ENCODE data around the gene FOXL3. TPM values are rescaled to one million over a fixed set of nuclear protein-coding genes. Genes with fewer than 3 reads are reported as not detected.

The FOXL3 gene
- polyA plus RNA-seq, 3 donors: not detected

DNA sequence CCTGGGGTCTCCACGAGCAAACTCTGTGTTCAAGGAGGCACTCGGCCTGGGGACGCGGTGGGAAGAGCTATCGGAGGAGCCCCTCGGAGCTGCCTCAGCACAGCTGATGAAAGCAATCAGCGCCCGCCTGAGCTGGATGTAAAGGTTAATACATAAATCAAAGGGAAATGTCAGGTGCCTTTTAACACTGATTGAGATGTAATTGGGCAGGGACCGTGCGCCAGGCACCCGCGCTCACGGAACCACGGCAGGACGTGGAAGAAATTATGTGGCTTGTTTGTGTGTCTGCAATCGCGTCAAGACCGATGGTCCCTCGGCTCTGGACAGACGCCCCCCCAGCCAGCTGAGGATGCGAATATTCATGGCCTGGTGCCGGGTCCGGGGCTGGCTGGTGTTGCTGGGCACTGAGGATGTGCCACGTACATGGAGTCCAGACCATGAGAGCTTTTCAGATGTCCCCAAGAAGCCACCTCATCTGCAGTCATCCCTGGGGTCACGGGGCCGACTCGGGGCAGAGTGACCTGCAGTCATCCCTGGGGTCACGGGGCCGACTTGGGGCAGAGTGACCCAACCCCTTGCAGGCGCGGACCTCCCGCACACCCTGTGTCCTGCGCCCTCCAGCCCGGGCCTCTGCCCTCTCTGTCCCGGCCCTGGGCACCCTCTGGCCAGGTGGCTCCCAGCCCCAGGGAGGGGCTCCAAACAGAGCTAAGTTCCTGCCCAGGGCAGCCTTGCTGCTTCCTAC, 15.6 kb downstream of the FOXL3 start:
- no peak overlapping the region for H3K4me3 Mint-ChIP-seq
- Histone ChIP-seq H3K36me3 (replicated peaks in 1 of 2; ENCODE audit: control insufficient read depth in 1 of 2, insufficient read depth in 2 of 2, low read length in 2 of 2) (no peaks in the 10 kb centered on the region), H3K79me2 (ENCODE audit: insufficient read depth, low read length) (no peaks in the 10 kb centered on the region), H3K27me3 (ENCODE audit: control insufficient read depth in 2 of 2, insufficient read depth in 2 of 2, low read length in 2 of 2) (no peaks in the 10 kb centered on the region), H4K20me1 (ENCODE audit: insufficient read depth, low read length) (no peaks in the 10 kb centered on the region), H3K4me2 (replicated peaks; ENCODE audit: extremely low read depth, low read length, poor library complexity, severe bottlenecking) (no peak overlapping the region), H3K4me1 (ENCODE audit: control insufficient read depth in 1 of 2, insufficient read depth in 2 of 2, low read length in 2 of 2) (no peaks in the 10 kb centered on the region), H3K9me3 (replicated peaks in 1 of 2; ENCODE audit: control insufficient read depth in 1 of 2, insufficient read depth in 1 of 2, low read length in 2 of 2) (peaks cover 0 to 19% of the 10 kb centered on the region in 2 donors), H3K4me3 (replicated peaks in 1 of 3; ENCODE audit: low read depth in 2 of 3, low read length in 3 of 3) (no peak overlapping the region), H3K9ac (ENCODE audit: insufficient read depth, low read length, poor library complexity, severe bottlenecking) (no peak overlapping the region), H2AFZ (ENCODE audit: insufficient read depth, low read depth, low read length, poor library complexity, severe bottlenecking) (no peak overlapping the region), H3K27ac (ENCODE audit: low read depth in 1 of 2, low read length in 2 of 2) (no peak overlapping the region)
- H3K9me3 Mint-ChIP-seq: peaks cover 8 to 18% (median 16%) of the 10 kb centered on the region in 7 donors
- DNase-seq: no peak
- H3K27me3 Mint-ChIP-seq (ENCODE audit: low read depth in 3 of 3): peaks cover 4 to 7% (median 6%) of the 10 kb centered on the region in 3 donors
- no peak overlapping the region for H3K27ac Mint-ChIP-seq
- TF ChIP-seq, protein P1, sequence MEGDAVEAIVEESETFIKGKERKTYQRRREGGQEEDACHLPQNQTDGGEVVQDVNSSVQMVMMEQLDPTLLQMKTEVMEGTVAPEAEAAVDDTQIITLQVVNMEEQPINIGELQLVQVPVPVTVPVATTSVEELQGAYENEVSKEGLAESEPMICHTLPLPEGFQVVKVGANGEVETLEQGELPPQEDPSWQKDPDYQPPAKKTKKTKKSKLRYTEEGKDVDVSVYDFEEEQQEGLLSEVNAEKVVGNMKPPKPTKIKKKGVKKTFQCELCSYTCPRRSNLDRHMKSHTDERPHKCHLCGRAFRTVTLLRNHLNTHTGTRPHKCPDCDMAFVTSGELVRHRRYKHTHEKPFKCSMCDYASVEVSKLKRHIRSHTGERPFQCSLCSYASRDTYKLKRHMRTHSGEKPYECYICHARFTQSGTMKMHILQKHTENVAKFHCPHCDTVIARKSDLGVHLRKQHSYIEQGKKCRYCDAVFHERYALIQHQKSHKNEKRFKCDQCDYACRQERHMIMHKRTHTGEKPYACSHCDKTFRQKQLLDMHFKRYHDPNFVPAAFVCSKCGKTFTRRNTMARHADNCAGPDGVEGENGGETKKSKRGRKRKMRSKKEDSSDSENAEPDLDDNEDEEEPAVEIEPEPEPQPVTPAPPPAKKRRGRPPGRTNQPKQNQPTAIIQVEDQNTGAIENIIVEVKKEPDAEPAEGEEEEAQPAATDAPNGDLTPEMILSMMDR (IDR thresholded peaks at IDR 0.05): no peak
- intact Hi-C loops (cut with micrococcal nuclease): no loop called here
- WGBS (ENCODE audit: insufficient coverage): 92% methylated on average over 32 of the region's 35 CpGs
- no peaks in the 10 kb centered on the region for H3K4me1 Mint-ChIP-seq
- no peaks in the 10 kb centered on the region for H3K36me3 Mint-ChIP-seq

DNA sequence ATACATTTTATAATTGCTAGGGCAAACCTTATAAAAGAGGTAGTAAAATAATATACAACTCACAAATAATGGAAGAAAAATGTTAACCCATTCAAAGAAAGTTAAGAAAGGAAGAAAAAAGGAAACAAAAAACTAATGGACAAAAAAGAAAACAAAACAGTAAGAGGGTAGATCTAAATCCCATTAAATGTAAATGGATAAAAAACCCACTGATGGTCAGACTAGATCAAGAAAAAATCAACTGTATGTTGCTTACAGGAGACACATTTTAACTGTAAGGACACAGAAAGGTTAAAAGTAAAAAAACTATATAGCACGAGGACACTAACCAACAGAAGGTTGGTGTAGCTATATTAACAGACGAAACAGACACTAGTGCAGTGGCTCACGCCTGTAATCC, 18.0 kb downstream of the FOXL3 start:
- no peaks in the 10 kb centered on the region for H3K79me2 ChIP-seq (ENCODE audit: insufficient read depth, low read length)
- peaks cover 8 to 18% (median 16%) of the 10 kb centered on the region in 7 donors for H3K9me3 Mint-ChIP-seq
- TF ChIP-seq, protein P1 (IDR thresholded peaks at IDR 0.05): no peak
- WGBS (ENCODE audit: insufficient coverage): 80% methylated on average over 1 of the region's 3 CpGs
- no peaks in the 10 kb centered on the region for H3K4me1 Mint-ChIP-seq
- intact Hi-C loops (cut with micrococcal nuclease): no loop called here
- H2AFZ ChIP-seq (ENCODE audit: insufficient read depth, low read depth, low read length, poor library complexity, severe bottlenecking): no peak overlapping the region
- H3K4me1 ChIP-seq (ENCODE audit: control insufficient read depth in 1 of 2, insufficient read depth in 2 of 2, low read length in 2 of 2): no peaks in the 10 kb centered on the region
- H3K4me2 ChIP-seq (replicated peaks; ENCODE audit: extremely low read depth, low read length, poor library complexity, severe bottlenecking): no peak overlapping the region
- H3K4me3 Mint-ChIP-seq: no peak overlapping the region
- no peaks in the 10 kb centered on the region for H3K36me3 ChIP-seq (replicated peaks in 1 of 2; ENCODE audit: control insufficient read depth in 1 of 2, insufficient read depth in 2 of 2, low read length in 2 of 2)
- H3K9ac ChIP-seq (ENCODE audit: insufficient read depth, low read length, poor library complexity, severe bottlenecking): no peak overlapping the region
- peaks cover 0 to 2% of the 10 kb centered on the region in 2 donors for H3K27me3 ChIP-seq (ENCODE audit: control insufficient read depth in 2 of 2, insufficient read depth in 2 of 2, low read length in 2 of 2)
- H3K27ac ChIP-seq (ENCODE audit: low read depth in 1 of 2, low read length in 2 of 2): no peak overlapping the region
- H3K4me3 ChIP-seq (replicated peaks in 1 of 3; ENCODE audit: low read depth in 2 of 3, low read length in 3 of 3): no peak overlapping the region
- peaks cover 3 to 21% (median 9%) of the 10 kb centered on the region in 3 donors for H3K27me3 Mint-ChIP-seq (ENCODE audit: low read depth in 3 of 3)
- no peaks in the 10 kb centered on the region for H4K20me1 ChIP-seq (ENCODE audit: insufficient read depth, low read length)
- DNase-seq: no peak
- no peak overlapping the region for H3K27ac Mint-ChIP-seq
- no peaks in the 10 kb centered on the region for H3K36me3 Mint-ChIP-seq
- H3K9me3 ChIP-seq (replicated peaks in 1 of 2; ENCODE audit: control insufficient read depth in 1 of 2, insufficient read depth in 1 of 2, low read length in 2 of 2): peaks cover 0 to 19% of the 10 kb centered on the region in 2 donors
